ENCODE data around the gene SMG5. TPM values are rescaled to one million over a fixed set of nuclear protein-coding genes. Genes with fewer than 3 reads are reported as not detected.
A peak's percentile ranks its signal among the peaks of the same experiment; 100 is the strongest.

SMG5 gene
- polyA plus RNA-seq, 3 donors, result 70.9 to 75.4 (median 72.9) TPM

DNA sequence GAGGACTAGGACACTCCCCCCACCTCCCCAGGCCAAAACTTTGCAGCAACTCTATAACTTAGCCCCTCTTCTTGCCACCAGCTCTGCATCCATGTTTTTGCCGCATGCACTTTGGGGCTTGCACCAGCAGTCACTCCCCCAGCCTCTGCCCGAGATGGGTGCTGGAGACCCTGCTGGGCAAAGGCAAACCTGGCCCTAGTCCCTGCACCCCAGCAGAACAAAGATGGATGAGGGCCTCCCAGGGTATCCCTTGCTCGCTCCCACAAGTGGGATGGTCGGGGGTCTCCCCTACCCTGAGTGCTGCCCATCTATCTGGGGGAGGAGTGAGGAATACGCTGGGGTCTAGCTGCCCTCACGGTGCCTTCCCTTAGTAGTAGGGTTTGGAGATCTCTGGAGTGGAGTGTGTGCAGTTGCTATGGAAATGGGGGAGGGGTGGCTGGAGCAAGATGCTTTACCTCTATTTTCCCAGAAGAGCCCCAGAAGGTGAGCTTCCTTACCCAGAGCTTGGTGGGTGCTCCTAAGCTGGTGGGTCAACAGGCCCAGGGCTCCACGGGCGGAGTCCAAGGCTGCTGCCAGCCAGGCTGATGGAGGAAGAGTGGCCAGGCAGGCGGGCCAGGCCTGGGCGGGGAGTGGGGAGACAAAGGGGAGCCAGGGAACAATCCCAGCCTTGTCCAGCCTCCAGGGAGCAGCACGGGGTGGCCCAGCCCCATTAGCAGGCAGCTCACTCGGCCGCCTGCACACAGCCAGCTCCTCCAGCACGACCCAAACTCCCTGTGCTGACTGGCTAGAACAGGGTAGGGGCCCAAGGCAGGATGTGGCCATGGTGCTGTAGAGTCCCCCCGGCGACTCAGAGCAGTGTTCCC lies 34.9 kb downstream of the SMG5 start, which contains the start of gene PAQR6:
Gene PAQR6 (minus strand): TSS at position 597 of the 863 bp plus-strand sequence. CDS start 1,325 bp downstream, outside the sequence.
- DNase-seq, result no peak

DNA sequence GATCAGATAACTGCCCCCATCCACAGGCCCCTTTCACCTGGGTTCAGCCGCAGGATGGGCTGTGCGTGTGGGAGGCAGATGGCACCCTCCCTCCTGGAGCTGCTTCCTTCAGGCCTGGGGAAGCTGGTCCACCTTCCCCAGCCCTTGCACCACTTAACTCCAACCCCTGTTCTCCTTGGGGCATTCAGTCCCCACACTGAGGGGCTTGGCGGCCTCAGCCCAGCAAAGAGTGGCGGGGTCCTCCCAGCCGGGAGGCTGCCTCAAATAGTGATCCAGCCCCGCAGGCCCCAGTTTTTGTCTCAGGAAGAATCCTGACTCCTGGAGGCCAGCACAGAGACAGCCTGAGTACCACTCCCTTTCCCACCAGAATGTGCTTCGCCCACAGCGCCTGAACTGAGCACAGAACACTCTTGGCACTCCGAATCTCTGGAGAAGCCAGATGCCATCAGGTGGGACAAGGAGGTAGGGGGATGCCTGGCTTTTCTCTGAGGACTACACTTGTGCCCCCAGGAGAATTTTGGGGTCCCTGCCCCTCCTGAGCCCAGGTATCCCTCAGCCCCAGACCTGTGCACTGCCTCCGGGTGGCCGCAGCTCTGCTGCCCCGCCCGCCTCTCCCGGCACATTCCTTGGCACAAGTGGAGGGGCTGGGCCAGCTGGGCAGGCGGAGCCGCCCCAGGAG lies 35.7 kb downstream of the SMG5 start:
- no peak for DNase-seq

DNA sequence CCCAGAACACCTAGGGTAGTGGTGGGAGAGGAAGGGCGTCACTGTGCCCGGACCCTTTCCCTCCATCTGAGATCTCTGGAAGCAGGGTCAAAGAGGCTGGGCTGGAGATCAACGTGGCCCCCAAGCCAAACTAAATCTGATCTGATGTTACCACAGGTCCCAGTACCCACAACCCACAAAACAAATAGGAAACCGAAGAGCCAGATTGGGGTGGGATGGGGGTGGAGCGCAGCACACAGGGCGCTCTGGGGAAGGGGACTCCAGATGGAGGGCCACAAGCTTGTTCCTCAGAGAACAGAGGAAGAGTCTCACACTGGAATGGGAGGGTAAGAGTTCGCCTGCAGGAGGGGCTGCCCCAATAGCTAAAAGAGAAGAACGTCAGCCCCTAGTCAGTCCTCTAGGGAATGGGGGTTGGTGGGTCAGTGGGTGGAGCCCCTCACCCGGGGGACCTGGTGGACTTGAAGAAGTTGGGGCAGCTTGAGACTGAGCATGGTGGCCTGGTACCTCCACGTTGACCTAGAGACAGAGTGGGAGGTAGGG lies 36.3 kb downstream of the SMG5 start:
- no peak for DNase-seq

DNA sequence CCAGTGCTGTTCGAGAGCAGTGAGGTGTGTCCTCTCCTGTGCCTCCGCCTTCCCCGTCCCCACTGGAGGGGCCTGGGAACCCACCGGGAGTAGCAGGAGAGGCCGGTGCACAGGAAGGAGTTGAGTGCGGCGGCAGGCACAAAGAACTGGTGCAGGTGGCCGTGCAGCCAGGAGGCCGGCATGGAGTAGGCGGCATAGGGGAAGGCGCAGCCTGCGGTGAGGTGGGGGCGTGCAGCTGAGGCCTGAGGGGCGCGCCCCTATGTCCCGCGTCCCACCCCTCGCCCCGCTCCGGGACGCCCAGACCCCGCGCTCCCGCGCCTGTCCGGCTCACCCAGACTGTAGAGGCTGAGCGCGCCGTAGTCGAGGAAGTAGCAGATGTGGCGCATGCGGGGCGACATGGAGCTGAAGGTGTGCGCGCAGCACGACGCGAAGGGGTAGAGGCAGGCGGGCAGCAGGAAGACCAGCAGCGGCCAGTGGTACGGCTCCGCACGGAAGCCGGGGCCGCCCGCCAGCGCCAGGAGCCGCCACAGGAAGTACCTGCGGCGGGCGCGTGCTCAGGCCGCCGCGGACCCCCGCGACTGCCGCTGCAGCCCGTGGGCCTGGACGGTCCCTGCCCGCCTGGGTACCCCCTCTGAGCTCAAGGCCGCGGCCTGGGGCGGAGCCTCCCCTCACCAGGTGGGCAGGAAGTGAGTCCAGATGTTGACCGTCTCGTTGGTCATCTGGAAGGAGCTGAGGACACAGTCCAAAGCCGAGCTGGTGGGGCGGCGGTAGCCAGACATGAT lies 37.0 kb downstream of the SMG5 start:
- DNase-seq, result peak; percentile 24

DNA sequence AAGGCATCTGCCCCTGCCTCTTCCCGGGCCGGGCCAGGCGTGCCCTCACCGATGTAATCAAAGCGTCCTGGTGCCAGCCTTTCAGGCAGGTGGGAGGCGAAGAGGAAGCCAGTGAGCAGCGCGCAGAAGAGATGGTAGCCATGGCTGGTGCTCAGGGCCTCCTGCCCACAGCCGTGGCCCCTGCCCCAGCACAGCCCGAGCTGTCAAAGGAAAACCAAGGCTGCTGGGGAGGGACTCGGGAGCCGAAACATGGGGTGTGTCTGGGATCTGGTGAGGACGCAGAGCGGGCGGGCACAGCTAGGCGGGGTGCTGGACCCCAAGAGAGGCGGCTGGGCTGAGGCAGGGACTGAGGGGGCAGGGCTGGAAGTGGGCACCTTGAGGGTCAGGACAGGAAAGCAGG lies 37.9 kb downstream of the SMG5 start:
- DNase-seq, result no peak

DNA sequence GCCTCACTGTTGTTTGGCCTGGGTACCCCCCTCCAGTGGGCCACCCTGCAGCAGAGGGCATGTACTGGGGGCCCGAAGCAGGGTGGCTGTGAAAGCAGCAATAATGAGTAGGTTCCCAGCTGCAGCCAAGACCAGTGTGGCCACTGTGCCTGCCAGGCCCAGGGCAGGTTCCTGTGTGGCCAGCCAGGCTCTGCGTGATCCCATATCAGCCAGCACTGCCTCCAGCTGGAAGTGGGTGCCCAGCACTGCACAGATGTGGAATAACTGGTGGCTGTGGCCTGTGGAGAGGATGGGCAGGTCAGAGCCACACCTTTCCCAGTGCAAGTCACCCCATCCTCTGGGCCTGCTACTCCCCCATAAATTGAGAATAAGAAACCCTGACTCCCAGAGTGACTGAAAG lies 38.5 kb downstream of the SMG5 start:
- DNase-seq, result no peak

DNA sequence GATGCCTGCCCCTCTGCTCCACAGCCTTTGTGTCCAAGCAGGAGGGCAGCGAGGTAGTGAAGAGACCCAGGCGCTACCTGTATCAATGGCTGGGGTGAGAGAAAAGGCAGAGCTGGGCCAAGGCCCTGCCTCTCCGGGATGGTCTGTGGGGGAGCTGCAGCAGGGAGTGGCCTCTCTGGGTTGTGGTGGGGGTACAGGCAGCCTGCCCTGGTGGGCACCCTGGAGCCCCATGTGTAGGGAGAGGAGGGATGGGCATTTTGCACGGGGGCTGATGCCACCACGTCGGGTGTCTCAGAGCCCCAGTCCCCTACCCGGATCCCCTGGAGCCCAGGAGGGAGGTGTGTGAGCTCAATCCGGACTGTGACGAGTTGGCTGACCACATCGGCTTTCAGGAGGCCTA lies 39.9 kb downstream of the SMG5 start:
- DNase-seq, result no peak

DNA sequence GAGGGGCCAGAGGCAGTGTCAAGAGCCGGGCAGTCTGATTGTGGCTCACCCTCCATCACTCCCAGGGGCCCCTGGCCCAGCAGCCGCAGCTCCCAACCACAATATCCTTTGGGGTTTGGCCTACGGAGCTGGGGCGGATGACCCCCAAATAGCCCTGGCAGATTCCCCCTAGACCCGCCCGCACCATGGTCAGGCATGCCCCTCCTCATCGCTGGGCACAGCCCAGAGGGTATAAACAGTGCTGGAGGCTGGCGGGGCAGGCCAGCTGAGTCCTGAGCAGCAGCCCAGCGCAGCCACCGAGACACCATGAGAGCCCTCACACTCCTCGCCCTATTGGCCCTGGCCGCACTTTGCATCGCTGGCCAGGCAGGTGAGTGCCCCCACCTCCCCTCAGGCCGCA lies 40.7 kb downstream of the SMG5 start, which contains the start of gene BGLAP:
Gene BGLAP (plus strand): TSS at position 259 of the 400 bp plus-strand sequence. CDS start 48 bp downstream, at position 307.
- DNase-seq, result no peak

DNA sequence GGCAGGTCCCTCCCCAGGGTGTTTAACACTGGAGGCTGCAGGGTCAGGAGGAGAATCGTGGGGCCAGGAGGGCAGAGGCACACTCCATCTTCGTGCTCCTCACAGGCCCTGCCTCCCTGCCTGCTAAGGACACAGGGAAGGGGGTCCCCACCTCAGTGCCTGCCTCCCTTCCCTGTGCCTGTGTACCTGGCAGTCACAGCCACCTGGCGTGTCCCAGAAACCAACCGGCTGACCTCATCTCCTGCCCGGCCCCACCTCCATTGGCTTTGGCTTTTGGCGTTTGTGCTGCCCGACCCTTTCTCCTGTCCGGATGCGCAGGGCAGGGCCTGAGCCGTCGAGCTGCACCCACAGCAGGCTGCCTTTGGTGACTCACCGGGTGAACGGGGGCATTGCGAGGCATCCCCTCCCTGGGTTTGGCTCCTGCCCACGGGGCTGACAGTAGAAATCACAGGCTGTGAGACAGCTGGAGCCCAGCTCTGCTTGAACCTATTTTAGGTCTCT lies 41.3 kb downstream of the SMG5 start:
- no peak for DNase-seq

DNA sequence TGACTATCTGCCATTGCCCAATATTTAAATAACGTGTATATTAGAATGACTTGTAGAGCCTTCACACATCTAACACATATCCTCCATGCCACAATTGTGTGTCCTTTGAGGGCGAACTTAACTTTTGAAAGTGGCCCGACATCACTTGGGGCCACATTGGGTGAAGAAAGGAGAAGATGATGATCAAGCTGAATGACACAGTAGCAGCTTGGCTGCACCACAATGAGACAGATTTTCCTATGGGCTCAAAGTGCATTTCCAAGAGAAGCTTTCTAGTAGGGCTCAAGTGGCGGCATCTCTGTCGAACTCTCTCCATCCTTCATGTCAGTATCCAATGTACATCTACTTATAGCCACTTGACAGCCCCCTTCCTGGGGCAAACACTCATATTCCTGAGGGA lies 44.4 kb downstream of the SMG5 start:
- no peak for DNase-seq

DNA sequence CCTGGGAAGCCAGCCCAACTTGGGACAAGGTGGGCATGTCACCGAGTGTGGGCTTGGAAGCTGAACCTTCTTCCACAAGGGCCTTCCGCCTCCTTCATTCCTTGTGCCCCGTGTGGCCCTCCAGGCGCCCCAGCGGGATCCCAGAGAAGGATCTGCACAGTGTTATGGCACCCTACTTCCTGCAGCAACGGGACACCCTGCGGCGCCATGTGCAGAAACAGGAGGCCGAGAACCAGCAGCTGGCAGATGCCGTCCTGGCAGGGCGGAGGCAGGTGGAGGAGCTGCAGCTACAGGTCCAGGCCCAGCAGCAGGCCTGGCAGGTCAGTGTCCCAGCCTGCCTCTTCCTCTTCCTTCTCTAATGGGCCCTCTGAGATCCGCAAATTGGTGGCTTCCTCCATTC lies 46.5 kb downstream of the SMG5 start:
- no peak for DNase-seq

DNA sequence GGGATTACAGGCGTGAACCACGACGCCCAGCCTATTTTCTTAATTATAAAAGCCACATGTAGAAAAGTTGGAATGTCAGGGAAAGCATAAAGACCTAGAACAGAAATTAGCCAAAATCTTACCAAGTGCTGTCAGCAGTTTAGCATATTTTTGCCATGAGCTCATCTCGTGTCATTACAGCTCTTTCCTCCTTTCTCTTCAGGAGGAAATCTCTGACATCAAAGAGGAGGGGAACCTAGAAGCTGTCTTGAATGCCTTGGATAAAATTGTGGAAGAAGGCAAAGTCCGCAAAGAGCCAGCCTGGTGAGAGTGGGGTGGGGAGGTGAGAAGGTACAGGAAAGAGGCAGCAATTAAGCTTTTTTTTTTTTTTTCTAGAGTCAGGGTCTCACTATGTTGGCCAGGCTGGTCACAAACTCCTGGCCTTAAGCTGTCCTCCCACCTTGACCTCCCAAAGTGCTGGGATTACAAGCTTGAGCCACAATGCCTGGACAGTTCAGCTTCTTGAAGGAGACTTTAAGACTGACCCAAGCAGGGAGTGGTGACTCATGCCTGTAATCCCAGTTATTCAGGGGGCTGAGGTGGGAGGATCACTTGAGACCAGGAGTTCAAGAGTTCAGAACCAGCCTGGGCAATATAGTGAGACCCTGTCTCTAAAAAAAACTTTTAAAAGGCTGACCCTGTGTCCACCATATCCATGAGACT lies 49.0 kb downstream of the SMG5 start:
- DNase-seq, result no peak

DNA sequence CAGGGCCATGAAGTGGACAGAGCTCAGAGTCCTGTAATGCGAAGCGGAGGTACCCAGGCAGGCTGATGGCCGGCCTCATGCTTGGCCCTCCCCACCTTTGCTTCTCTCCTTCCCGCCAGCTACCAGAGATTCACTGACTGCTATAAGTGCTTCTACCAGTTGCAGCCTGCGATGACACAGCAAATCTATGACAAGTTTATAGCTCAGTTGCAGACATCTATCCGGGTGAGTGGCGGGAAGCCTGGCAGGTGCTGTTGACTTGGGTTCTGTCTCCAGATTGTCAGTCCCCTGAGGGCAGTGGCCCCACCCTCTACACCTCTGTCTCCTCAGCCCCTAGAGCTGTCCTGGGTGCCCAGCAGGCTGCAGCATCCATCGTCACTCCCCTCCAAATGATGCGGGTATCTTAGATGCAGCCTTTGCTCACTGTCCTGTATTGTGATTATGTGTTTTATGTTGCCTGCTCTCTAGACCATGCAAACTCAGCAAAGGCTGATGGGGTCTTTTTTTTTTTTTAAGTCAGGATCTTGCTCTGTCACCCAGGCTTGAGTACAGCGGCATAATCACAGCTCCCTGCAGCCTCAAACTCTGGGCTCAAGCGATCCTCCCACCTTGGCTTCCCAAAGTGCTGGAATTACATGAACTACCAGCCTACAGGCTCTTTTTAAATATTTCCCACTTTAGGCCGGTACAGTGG lies 50.3 kb downstream of the SMG5 start:
- no peak for DNase-seq

DNA sequence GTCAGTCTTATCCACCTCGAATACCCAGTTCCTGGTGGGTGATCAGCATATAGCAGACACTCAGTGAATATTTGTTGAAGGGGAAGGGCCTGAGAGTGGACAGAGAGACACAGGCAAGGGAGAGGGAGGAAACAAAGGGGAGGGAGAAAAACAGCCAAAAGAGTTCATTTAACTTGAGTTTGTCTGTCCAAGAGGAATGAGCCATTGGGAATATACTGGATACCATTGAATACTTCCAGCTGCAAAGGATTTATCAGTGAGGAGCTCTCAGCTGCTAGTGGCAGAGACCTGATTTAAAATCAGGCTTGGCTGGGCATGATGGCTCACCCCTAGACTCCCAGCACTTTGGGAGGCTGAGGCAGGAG lies 52.2 kb downstream of the SMG5 start:
- no peak for DNase-seq

DNA sequence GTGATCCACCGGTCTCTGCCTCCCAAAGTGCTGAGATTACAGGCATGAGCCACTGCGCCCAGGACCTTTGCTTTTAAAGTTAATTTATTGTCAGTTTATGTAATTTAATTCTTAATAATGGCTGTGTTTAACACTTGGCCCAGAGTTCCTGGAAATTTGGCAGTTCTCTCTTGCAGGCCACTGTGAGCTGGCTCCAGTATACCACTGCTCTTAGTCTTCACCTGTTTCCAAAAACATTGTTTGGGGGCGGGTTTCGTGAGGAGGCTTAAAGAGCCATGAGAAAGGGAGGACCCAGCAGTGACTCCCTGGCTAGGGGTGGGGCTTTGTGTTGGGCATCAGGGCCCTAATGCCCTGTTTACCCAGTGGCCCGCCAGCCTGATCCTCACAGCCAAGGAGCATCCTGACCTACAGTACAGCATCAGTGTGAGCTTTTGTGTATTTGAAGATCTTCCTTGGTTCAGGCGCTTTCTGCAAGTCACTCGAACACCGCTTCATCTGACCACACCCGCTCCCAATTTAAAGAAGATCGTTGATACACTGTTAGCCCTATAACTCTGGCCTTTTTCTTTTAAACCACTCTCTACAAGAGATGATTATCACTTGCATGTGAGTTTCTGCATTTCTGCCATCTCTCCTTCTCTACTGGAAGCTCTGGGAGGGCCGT lies 52.7 kb downstream of the SMG5 start:
- no peak for DNase-seq

DNA sequence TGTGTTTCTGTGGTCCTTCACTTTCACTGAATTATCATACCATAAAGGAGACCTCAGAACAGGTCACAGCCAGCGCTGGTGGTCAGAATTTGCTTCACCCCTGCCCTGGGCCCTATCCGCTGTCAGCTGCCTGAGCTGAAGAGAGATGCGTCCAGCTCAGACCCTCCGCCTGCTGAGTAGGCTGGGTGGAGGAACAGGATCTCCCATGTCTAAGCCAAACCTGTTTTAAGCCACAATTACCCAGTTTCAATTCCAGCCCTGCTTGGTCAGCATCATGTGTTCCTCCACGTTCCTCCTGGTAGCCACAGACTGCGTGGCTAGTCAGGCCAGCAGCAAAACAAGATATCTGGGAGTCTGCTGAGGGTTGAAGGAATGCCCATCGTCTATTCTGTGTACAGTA lies 54.1 kb downstream of the SMG5 start:
- DNase-seq, result no peak

DNA sequence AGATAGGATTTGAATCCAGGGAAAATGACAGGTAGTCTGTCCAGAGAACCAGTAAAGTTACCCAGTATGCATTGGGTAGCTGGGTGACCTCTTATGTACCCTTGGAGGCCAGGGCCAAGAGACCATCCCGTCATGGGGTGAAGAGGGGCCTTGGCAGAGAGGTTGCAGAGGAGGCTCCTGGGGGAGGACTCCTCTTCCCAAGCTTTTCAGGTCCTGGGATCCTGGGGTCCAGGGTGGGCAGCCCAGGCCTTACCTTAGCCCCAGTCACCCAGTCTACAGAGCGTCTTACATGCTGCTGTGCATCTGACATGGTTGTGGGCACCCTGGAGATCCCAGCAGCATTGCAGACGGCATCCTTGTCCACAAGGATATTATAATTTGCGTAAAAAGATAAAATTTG lies 55.8 kb downstream of the SMG5 start:
- DNase-seq, result no peak

DNA sequence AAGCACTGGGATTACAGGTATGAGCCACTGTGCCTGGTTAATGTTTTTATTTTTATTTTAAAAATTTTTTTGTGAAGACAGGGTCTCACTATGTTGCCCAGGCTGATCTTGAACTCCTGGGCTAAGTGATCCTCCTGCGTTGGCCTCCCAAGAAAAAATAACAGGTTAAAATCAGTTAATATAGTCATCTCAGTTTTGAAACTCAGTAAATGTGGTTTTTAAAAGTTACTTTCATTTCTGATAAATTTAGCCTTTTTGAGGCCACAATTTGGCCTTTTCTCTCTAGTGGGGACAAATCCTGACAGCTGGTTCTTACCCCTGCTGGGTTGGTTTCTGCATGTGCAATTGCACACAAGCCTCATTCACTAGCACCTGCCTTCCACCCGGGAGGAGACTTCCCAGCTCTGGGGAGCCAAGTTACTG lies 56.5 kb downstream of the SMG5 start:
- DNase-seq, result no peak

DNA sequence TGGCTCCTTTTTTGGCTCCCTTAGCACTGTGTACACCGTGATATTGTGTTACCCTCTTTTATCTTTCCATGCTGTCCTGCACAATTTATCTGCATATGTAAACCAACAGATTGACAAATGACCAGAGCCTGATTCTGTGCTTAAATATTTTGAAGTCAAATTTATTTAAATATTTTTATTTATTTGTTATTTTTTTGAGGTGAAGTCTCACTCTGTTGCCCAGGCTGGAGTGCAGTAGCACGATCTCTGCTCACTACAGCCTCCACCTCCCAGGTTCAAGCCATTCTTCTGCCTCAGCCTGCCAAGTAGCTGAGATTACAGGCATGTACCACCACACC lies 57.0 kb downstream of the SMG5 start:
- no peak for DNase-seq

DNA sequence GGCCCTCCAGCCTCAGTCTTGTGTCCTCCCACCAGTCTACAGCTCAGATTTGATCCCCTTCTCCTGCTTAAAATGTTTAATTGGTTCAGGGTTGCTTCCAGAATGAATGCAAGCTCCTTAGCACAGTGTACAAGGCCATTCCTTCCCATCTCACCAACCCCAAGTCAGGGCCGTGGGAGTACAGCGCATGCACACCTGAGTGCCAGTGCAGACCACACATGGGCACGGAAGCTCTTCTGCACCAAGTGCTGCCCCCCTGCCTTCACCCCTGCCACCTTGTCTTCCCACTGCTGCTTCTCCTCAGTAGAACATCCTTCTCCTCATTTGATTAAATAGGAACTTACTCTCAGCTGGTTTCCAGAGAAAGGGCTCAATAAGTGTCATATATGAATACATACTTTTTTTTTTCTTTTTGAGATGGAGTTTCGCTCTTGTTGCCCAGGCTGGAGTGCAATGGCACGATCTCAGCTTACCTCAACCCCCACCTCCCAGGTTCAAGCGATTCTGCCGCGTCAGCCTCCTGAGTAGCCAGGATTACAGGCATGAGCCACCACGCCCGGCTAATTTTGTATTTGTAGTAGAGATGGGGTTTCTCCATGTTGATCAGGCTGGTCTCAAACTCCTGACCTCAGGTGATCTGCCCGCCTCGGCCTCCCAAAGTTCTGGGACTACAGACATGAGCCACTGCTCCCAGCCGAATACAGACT lies 60.5 kb downstream of the SMG5 start:
- no peak for DNase-seq

All from renal pelvis (tissue), 4 donors.